Smooth muscle cell (in vitro differentiated cells): Measurements from ENCODE around the gene ZNF804B. TPM values are rescaled to one million over a fixed set of nuclear protein-coding genes. Genes with fewer than 3 reads are reported as not detected.

ENCODE experiments used
- DNase-seq: peaks from one replicate; lab custom pipeline; 2025; ENCODE audit not compliant: unreplicated experiment; lab: John Stamatoyannopoulos, UW
- H2AFZ ChIP-seq: fragments of 200-600 bp; sonication (generic); 2 replicates; pipeline ENCODE4 v1.6.0; 2016; ENCODE audit warnings: antibody characterized with exemption, low read depth, mild to moderate bottlenecking
- H3F3A ChIP-seq: fragments of 200-600 bp; sonication (generic); 2 replicates; pipeline ENCODE4 v1.6.0; 2017; ENCODE audit warnings: antibody characterized with exemption, low read depth
- H3K27ac ChIP-seq: fragments of 200-600 bp; sonication (generic); 2 replicates; pipeline ENCODE4 v1.5.1; 2016; ENCODE audit warnings: low read depth, mild to moderate bottlenecking
- H3K27me3 ChIP-seq: fragments of 200-600 bp; sonication (generic); 2 replicates; pipeline ENCODE4 v1.6.1; 2016; ENCODE audit warnings: low read depth, mild to moderate bottlenecking
- H3K36me3 ChIP-seq: fragments of 200-600 bp; sonication (generic); 2 replicates; pipeline ENCODE4 v1.5.1; 2016; ENCODE audit warnings: low read depth
- H3K4me1 ChIP-seq: fragments of 200-600 bp; sonication (generic); 2 replicates; pipeline ENCODE4 v1.5.1; 2016; ENCODE audit warnings: low read depth
- H3K4me2 ChIP-seq: fragments of 200-600 bp; sonication (generic); 2 replicates; pipeline ENCODE4 v1.6.0; 2016; ENCODE audit warnings: mild to moderate bottlenecking
- H3K4me3 ChIP-seq: fragments of 200-600 bp; sonication (generic); 2 replicates; pipeline ENCODE4 v1.5.1; 2016; ENCODE audit warnings: mild to moderate bottlenecking
- H3K79me2 ChIP-seq: fragments of 200-600 bp; sonication (generic); 2 replicates; pipeline ENCODE4 v1.6.0; 2016; ENCODE audit warnings: low read depth, mild to moderate bottlenecking
- H3K9ac ChIP-seq: fragments of 200-600 bp; sonication (generic); 2 replicates; pipeline ENCODE4 v1.6.0; 2016; ENCODE audit warnings: low read depth
- H3K9me3 ChIP-seq: fragments of 200-600 bp; sonication (generic); replicated peaks from 2 replicates; pipeline ENCODE4 v1.5.1; 2016; ENCODE audit warnings: low read depth
- H4K20me1 ChIP-seq: fragments of 200-600 bp; sonication (generic); 2 replicates; pipeline ENCODE4 v1.6.0; 2016; ENCODE audit warnings: low read depth
- WGBS: methylation state at CpG from one replicate; pipeline ENCODE4 v1.1.7; 2016; ENCODE audit warnings: low lambda C conversion rate; 5-methylcytosine and 5-hydroxymethylcytosine counted together
- polyA plus RNA-seq: library from polyadenylated mRNA; unstranded; fragments of >200 nt; fragmentation: Nextera tagmentation; extraction: Ambion mirVana; gene quantifications from 2 replicates; pipeline ENCODE4 v1.2.1, GENCODE V29; 2016
- total RNA-seq: library from RNA; depleted of rRNA; stranded (reverse); fragments of >200 nt; gene quantifications from 2 replicates; pipeline ENCODE4 v1.2.3, GENCODE V29; 2014
- TF ChIP-seq, protein P1 (sequence below): fragments of 200-600 bp; sonication (generic); IDR thresholded peaks from 2 replicates; pipeline ENCODE4 v1.5.1; 2017; ENCODE audit warnings: borderline replicate concordance, mild to moderate bottlenecking, antibody characterized with exemption; ENCODE audit not compliant: insufficient read depth, poor library complexity, severe bottlenecking

Gene ZNF804B
- total and polyA plus RNA-seq, 2 experiments from 2014 or later: not detected

GRCh38 chr7:89238156-89238555 lies 478.7 kb downstream of the ZNF804B start:
- Histone ChIP-seq H3K4me3 (no peak overlapping the region), H3K27ac (no peak overlapping the region), H3K9ac (no peak overlapping the region), H3K4me1 (peaks cover 7% of the 10 kb centered on the region), H3K4me2 (peak overlapping the region; percentile 3), H3F3A (no peaks in the 10 kb centered on the region), H3K27me3 (no peaks in the 10 kb centered on the region), H3K79me2 (no peaks in the 10 kb centered on the region), H2AFZ (no peak overlapping the region), H4K20me1 (no peaks in the 10 kb centered on the region), H3K9me3 (no peaks in the 10 kb centered on the region), H3K36me3 (no peaks in the 10 kb centered on the region)
- TF ChIP-seq, protein P1, sequence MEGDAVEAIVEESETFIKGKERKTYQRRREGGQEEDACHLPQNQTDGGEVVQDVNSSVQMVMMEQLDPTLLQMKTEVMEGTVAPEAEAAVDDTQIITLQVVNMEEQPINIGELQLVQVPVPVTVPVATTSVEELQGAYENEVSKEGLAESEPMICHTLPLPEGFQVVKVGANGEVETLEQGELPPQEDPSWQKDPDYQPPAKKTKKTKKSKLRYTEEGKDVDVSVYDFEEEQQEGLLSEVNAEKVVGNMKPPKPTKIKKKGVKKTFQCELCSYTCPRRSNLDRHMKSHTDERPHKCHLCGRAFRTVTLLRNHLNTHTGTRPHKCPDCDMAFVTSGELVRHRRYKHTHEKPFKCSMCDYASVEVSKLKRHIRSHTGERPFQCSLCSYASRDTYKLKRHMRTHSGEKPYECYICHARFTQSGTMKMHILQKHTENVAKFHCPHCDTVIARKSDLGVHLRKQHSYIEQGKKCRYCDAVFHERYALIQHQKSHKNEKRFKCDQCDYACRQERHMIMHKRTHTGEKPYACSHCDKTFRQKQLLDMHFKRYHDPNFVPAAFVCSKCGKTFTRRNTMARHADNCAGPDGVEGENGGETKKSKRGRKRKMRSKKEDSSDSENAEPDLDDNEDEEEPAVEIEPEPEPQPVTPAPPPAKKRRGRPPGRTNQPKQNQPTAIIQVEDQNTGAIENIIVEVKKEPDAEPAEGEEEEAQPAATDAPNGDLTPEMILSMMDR: no peak
- no peak for DNase-seq

- H3F3A ChIP-seq: no peaks in the 10 kb centered on the region
- H3K36me3 ChIP-seq: no peaks in the 10 kb centered on the region
- no peaks in the 10 kb centered on the region for H4K20me1 ChIP-seq
- DNase-seq: no peak
- TF ChIP-seq, protein P1: no peak
- no peaks in the 10 kb centered on the region for H3K9me3 ChIP-seq
- no peak overlapping the region for H3K9ac ChIP-seq
- no peak overlapping the region for H3K4me2 ChIP-seq
- H3K27me3 ChIP-seq: no peaks in the 10 kb centered on the region
- H3K4me3 ChIP-seq: no peak overlapping the region
- peaks cover 2% of the 10 kb centered on the region for H3K4me1 ChIP-seq
- H3K79me2 ChIP-seq: no peaks in the 10 kb centered on the region
- no peak overlapping the region for H2AFZ ChIP-seq
- no peak overlapping the region for H3K27ac ChIP-seq
These were observed 486.7 kb downstream of the ZNF804B start for GRCh38 chr7:89246196-89246595.

GRCh38 chr7:89247207-89247606 lies 487.7 kb downstream of the ZNF804B start:
- H2AFZ ChIP-seq: no peak overlapping the region
- DNase-seq: no peak
- no peaks in the 10 kb centered on the region for H3K36me3 ChIP-seq
- WGBS: 92% methylated on average over 3 of the region's 3 CpGs
- H3K4me1 ChIP-seq: no peaks in the 10 kb centered on the region
- no peak overlapping the region for H3K4me2 ChIP-seq
- no peaks in the 10 kb centered on the region for H3F3A ChIP-seq
- TF ChIP-seq, protein P1: no peak
- H4K20me1 ChIP-seq: no peaks in the 10 kb centered on the region
- H3K27me3 ChIP-seq: no peaks in the 10 kb centered on the region
- no peak overlapping the region for H3K4me3 ChIP-seq
- no peaks in the 10 kb centered on the region for H3K9me3 ChIP-seq
- H3K9ac ChIP-seq: no peak overlapping the region
- H3K27ac ChIP-seq: no peak overlapping the region
- H3K79me2 ChIP-seq: no peaks in the 10 kb centered on the region

DNA sequence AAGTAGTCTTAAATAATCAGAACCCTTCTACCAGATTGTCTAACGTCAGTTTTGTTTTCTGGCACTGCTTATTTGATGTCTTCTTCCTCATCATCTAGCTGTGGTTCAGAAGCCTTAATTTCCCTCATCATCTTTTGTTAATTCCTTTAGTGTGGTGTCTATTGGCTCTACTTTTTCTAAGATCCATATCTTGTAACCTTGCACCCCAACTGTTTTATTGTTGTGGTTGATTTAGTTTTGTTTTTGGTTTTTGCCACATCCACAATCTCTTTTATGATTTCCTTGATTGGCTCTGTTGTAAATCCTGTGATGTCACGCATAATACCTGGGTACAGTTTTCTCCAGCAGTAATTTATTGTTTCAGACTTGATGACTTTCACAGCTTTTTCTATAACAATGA lies 499.6 kb downstream of the ZNF804B start:
- H3K79me2 ChIP-seq: no peaks in the 10 kb centered on the region
- WGBS: 91% methylated on average over 2 of the region's 2 CpGs
- no peak overlapping the region for H2AFZ ChIP-seq
- DNase-seq: no peak
- no peaks in the 10 kb centered on the region for H3K4me1 ChIP-seq
- H4K20me1 ChIP-seq: no peaks in the 10 kb centered on the region
- H3K9ac ChIP-seq: no peak overlapping the region
- no peaks in the 10 kb centered on the region for H3K9me3 ChIP-seq
- H3K4me3 ChIP-seq: no peak overlapping the region
- no peaks in the 10 kb centered on the region for H3K27me3 ChIP-seq
- H3F3A ChIP-seq: no peaks in the 10 kb centered on the region
- TF ChIP-seq, protein P1: no peak
- no peak overlapping the region for H3K27ac ChIP-seq
- no peak overlapping the region for H3K4me2 ChIP-seq
- no peaks in the 10 kb centered on the region for H3K36me3 ChIP-seq
